ENCODE measurements around the gene C5orf47. TPM values are rescaled to one million over a fixed set of nuclear protein-coding genes. Genes with fewer than 3 reads are reported as not detected.

Gene C5orf47
- total and polyA plus RNA-seq, 10 of the 15 experiments (the other 5 are each of a cell fraction or from before 2014, with no cell fraction given): 0.04 TPM; not detected in 9

GRCh38 chr5:173989432-173990082 lies 587 bp downstream of the C5orf47 start:
- Histone ChIP-seq H3K27ac (ENCODE audit: control insufficient read depth, insufficient read depth) (no peak overlapping the region), H3K4me1 (ENCODE audit: control insufficient read depth, insufficient read depth, low read length) (no peaks in the 10 kb centered on the region), H3K9me3 (replicated peaks; ENCODE audit: control insufficient read depth, insufficient read depth, low read length) (no peaks in the 10 kb centered on the region), H3K36me3 (ENCODE audit: control insufficient read depth in 2 of 2, insufficient read depth in 2 of 2, low read length in 1 of 2) (no peaks in the 10 kb centered on the region), H3K4me2 (ENCODE audit: control insufficient read depth, insufficient read depth) (no peak overlapping the region), H3K9ac (ENCODE audit: control insufficient read depth, insufficient read depth, low read length) (no peak overlapping the region), H3K79me2 (ENCODE audit: control insufficient read depth, insufficient read depth, low read length) (no peaks in the 10 kb centered on the region), H2AFZ (ENCODE audit: control insufficient read depth, low read depth, low read length) (no peak overlapping the region), H3K27me3 (replicated peaks in 1 of 2; ENCODE audit: control insufficient read depth in 2 of 2, insufficient read depth in 2 of 2, low read length in 1 of 2) (no peaks in the 10 kb centered on the region; a peak in 1 of 4 replicates), H3K4me3 (no peak overlapping the region), H4K20me1 (ENCODE audit: control insufficient read depth, insufficient read depth) (no peaks in the 10 kb centered on the region)
- ChIA-PET POLR2A (no interaction called here), SMC1A (ENCODE audit: uncharacterized antibody, unreplicated experiment) (no interaction called here), RAD21 (ENCODE audit: unreplicated experiment) (no interaction called here), CTCF (interaction anchor here (0.7 kb wide), 1 partner anchor 125 kb away, joined by 4 read pairs; no protein-coding TSS in a partner anchor)
- FAIRE-seq (no peak), DNase-seq (ENCODE audit: low read depth, low spot score) (no peak), ATAC-seq (no peak)
- in situ Hi-C loops (cut with MboI): no loop called here
- 53% methylated on average over 18 of the region's 41 CpGs for WGBS (ENCODE audit: insufficient coverage, insufficient replicate concordance, low lambda C conversion rate, missing lambda C conversion rate)
- intact Hi-C loops (cut with micrococcal nuclease; ENCODE audit: unreplicated experiment): no loop called here
- TF ChIP-seq NFXL1 (IDR thresholded peaks at IDR 0.05; ENCODE audit: borderline replicate concordance): no peak
- no peak for TF ChIP-seq CREB1 (IDR thresholded peaks at IDR 0.05; ENCODE audit: low read depth)
- TF ChIP-seq, protein P1, sequence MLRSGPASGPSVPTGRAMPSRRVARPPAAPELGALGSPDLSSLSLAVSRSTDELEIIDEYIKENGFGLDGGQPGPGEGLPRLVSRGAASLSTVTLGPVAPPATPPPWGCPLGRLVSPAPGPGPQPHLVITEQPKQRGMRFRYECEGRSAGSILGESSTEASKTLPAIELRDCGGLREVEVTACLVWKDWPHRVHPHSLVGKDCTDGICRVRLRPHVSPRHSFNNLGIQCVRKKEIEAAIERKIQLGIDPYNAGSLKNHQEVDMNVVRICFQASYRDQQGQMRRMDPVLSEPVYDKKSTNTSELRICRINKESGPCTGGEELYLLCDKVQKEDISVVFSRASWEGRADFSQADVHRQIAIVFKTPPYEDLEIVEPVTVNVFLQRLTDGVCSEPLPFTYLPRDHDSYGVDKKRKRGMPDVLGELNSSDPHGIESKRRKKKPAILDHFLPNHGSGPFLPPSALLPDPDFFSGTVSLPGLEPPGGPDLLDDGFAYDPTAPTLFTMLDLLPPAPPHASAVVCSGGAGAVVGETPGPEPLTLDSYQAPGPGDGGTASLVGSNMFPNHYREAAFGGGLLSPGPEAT (IDR thresholded peaks at IDR 0.05; ENCODE audit: low read depth): no peak
- TF ChIP-seq SREBF1 (IDR thresholded peaks at IDR 0.05; ENCODE audit: low read length): no peak
- TF ChIP-seq, protein P2, sequence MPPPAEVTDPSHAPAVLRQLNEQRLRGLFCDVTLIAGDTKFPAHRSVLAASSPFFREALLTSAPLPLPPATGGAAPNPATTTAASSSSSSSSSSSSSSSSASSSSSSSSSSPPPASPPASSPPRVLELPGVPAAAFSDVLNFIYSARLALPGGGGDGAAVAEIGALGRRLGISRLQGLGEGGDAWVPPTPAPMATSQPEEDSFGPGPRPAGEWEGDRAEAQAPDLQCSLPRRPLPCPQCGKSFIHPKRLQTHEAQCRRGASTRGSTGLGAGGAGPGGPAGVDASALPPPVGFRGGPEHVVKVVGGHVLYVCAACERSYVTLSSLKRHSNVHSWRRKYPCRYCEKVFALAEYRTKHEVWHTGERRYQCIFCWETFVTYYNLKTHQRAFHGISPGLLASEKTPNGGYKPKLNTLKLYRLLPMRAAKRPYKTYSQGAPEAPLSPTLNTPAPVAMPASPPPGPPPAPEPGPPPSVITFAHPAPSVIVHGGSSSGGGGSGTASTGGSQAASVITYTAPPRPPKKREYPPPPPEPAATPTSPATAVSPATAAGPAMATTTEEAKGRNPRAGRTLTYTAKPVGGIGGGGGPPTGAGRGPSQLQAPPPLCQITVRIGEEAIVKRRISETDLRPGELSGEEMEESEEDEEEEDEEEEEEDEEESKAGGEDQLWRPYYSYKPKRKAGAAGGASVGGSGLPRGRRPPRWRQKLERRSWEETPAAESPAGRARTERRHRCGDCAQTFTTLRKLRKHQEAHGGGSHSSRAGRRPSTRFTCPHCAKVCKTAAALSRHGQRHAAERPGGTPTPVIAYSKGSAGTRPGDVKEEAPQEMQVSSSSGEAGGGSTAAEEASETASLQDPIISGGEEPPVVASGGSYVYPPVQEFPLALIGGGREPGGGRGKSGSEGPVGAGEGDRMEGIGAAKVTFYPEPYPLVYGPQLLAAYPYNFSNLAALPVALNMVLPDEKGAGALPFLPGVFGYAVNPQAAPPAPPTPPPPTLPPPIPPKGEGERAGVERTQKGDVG (CRISPR knock-in tag; IDR thresholded peaks at IDR 0.05): no peak
- TF ChIP-seq LARP7 (IDR thresholded peaks at IDR 0.05): no peak
- no peak for TF ChIP-seq JUND (IDR thresholded peaks at IDR 0.05; ENCODE audit: low read depth, low read length)
- TF ChIP-seq BRCA1 (IDR thresholded peaks at IDR 0.05; ENCODE audit: low read depth, low read length): no peak
- TF ChIP-seq, protein P3, sequence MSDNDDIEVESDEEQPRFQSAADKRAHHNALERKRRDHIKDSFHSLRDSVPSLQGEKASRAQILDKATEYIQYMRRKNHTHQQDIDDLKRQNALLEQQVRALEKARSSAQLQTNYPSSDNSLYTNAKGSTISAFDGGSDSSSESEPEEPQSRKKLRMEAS (IDR thresholded peaks at IDR 0.05; ENCODE audit: low read depth, low read length): no peak
- no peak for TF ChIP-seq ASH2L (IDR thresholded peaks at IDR 0.05; ENCODE audit: borderline replicate concordance, low read depth)
- no peak for TF ChIP-seq CBFB (IDR thresholded peaks at IDR 0.05; ENCODE audit: low read depth)
- TF ChIP-seq RFX5 (IDR thresholded peaks at IDR 0.05; ENCODE audit: low read depth, low read length): no peak
- TF ChIP-seq NFIC (IDR thresholded peaks at IDR 0.05; ENCODE audit: low read depth, low read length): no peak
- no peak for TF ChIP-seq IRF4 (IDR thresholded peaks at IDR 0.05; ENCODE audit: low read depth, low read length)
- no peak for TF ChIP-seq TCF3 (IDR thresholded peaks at IDR 0.05; ENCODE audit: borderline replicate concordance, insufficient read depth, low read depth, low read length)
- no peak for TF ChIP-seq MYC (IDR thresholded peaks at IDR 0.05; ENCODE audit: insufficient read depth, insufficient read length, insufficient replicate concordance, low read length, severe bottlenecking)
- no peak for TF ChIP-seq EP300 (IDR thresholded peaks at IDR 0.05; ENCODE audit: borderline replicate concordance in 1 of 2, control insufficient read depth in 1 of 2, low read depth in 2 of 2, low read length in 2 of 2)
- no TSS peak for BruUV-seq (replicated peaks)

All from GM12878 (cell line).